Stimulated activated CD8-positive, alpha-beta memory T cell treated with anti-CD3 and anti-CD28 coated beads, Interleukin-12 subunit alpha, Interleukin-12 subunit beta, amount 100 ng/mL, for 24 hours (primary cell): Measurements from ENCODE around the gene CDT1.

Experiments used
- DNase-seq: peaks from one replicate; pipeline ENCODE4 v3.0.0-alpha.2; 2020; ENCODE audit errors: extremely low read depth

Gene CDT1

GRCh38 chr16:88804552-88805339, 1.2 kb downstream of the CDT1 start:
- no peak for DNase-seq

- DNase-seq: no peak
These were observed 1.7 kb downstream of the CDT1 start for GRCh38 chr16:88805340-88805715.

- DNase-seq: no peak
These were observed 2.4 kb downstream of the CDT1 start for GRCh38 chr16:88805887-88806393.

- no peak for DNase-seq
These were observed 3.0 kb downstream of the CDT1 start for GRCh38 chr16:88806491-88807111.

GRCh38 chr16:88807142-88807625, 3.6 kb downstream of the CDT1 start:
- no peak for DNase-seq

GRCh38 chr16:88807626-88808453, 4.3 kb downstream of the CDT1 start:
- DNase-seq: no peak

GRCh38 chr16:88809068-88809675, 5.6 kb downstream of the CDT1 start:
- DNase-seq: no peak

- DNase-seq: no peak
These were observed 6.1 kb downstream of the CDT1 start for GRCh38 chr16:88809676-88810165.

GRCh38 chr16:88810166-88810911, 6.8 kb downstream of the CDT1 start:
- no peak for DNase-seq

- no peak for DNase-seq
These were observed 7.6 kb downstream of the CDT1 start for GRCh38 chr16:88810912-88811768.

GRCh38 chr16:88811769-88812512, 8.4 kb downstream of the CDT1 start, which contains the start of gene APRT:
Gene APRT (minus strand): TSS chr16:88811928. CDS start chr16:88811899, 29 bp downstream.
- DNase-seq: peak; percentile 87

GRCh38 chr16:88812513-88813268, 9.1 kb downstream of the CDT1 start:
- no peak for DNase-seq

- DNase-seq: no peak
These were observed 9.9 kb downstream of the CDT1 start for GRCh38 chr16:88813269-88814143.

- no peak for DNase-seq
These were observed 10.5 kb downstream of the CDT1 start for GRCh38 chr16:88814144-88814502.

GRCh38 chr16:88815227-88815626, 11.6 kb downstream of the CDT1 start:
- no peak for DNase-seq

- no peak for DNase-seq
These were observed 12.5 kb downstream of the CDT1 start for GRCh38 chr16:88815901-88816589.
